A673 (cell line): ENCODE measurements around the gene UQCC2. TPM values are rescaled to one million over a fixed set of nuclear protein-coding genes. Genes with fewer than 3 reads are reported as not detected.

Experiments
- BruUV-seq: library from RNA; stranded (reverse); fragments of 400-500 nt; replicated peaks from 2 replicates; lab custom pipeline; 2021; lab: Mats Ljungman, UMichigan
- CTCF ChIA-PET: fragments of 300-600 bp; sonication (Branson Sonifier 250); formaldehyde crosslinking; loops from one replicate; lab custom pipeline; 2022; ENCODE audit warnings: antibody characterized with exemption; lab: Charles Lee
- POLR2A ChIA-PET: fragments of 300-600 bp; sonication (Branson Sonifier 250); formaldehyde crosslinking; loops from one replicate; lab custom pipeline; 2022; ENCODE audit warnings: antibody characterized with exemption; ENCODE audit not compliant: low non-redundant PET; lab: Charles Lee
- DNase-seq: peaks from one replicate; pipeline ENCODE4 v3.0.0-alpha.2; 2015; ENCODE audit warnings: low spot score
- H3K27ac ChIP-seq: fragments of 200-600 bp; sonication (generic); 2 replicates; pipeline ENCODE4 v1.5.1; 2016; ENCODE audit warnings: mixed run types, low read depth, mild to moderate bottlenecking, mixed read lengths, antibody characterized with exemption, low read length; ENCODE audit not compliant: poor library complexity, severe bottlenecking
- H3K27me3 ChIP-seq: fragments of 200-600 bp; sonication (generic); replicated peaks from 2 replicates; pipeline ENCODE4 v1.6.1; 2017; ENCODE audit warnings: mixed run types, low read depth, mild to moderate bottlenecking, mixed read lengths, antibody characterized with exemption, low read length; ENCODE audit not compliant: insufficient read depth, poor library complexity
- H3K36me3 ChIP-seq: fragments of 200-600 bp; sonication (generic); 2 replicates; pipeline ENCODE4 v1.6.1; 2016; ENCODE audit warnings: mixed run types, mild to moderate bottlenecking, mixed read lengths, antibody characterized with exemption, low read length; ENCODE audit not compliant: insufficient read depth, poor library complexity, severe bottlenecking
- H3K4me1 ChIP-seq: fragments of 200-600 bp; sonication (generic); 2 replicates; pipeline ENCODE4 v1.6.1; 2017; ENCODE audit warnings: mixed run types, mild to moderate bottlenecking, mixed read lengths, antibody characterized with exemption, low read length; ENCODE audit not compliant: insufficient read depth, poor library complexity, severe bottlenecking
- H3K4me3 ChIP-seq: fragments of 200-600 bp; sonication (generic); 2 replicates; pipeline ENCODE4 v1.5.1; 2016; ENCODE audit warnings: low read depth, mixed run types, mild to moderate bottlenecking, mixed read lengths, low read length; ENCODE audit not compliant: poor library complexity, severe bottlenecking
- H3K9me3 ChIP-seq: fragments of 200-600 bp; sonication (generic); 2 replicates; pipeline ENCODE4 v1.6.1; 2016; ENCODE audit warnings: mixed run types, low read depth, mild to moderate bottlenecking, mixed read lengths, antibody characterized with exemption, low read length; ENCODE audit not compliant: poor library complexity, severe bottlenecking
- CTCF ChIP-seq: fragments of 300-800, 200-600 bp; sonication (generic); conservative IDR thresholded peaks from 2 replicates; pipeline ENCODE4 v1.5.1; 2017; ENCODE audit warnings: low read depth, mild to moderate bottlenecking, antibody characterized with exemption, low read length, moderate library complexity, mixed read lengths
- EZH2 ChIP-seq: fragments of 200-600 bp; sonication (generic); IDR thresholded peaks from 2 replicates; pipeline ENCODE4 v1.6.1; 2017; ENCODE audit warnings: borderline replicate concordance, low read depth, mild to moderate bottlenecking, mixed read lengths, antibody characterized with exemption, low read length; ENCODE audit not compliant: poor library complexity, severe bottlenecking
- intact Hi-C: fragments of 100-400 bp; cut with micrococcal nuclease; formaldehyde crosslinking; loops from one replicate; pipeline ENCODE4 v1.10.0; 2022; ENCODE audit not compliant: unreplicated experiment
- total RNA-seq: library from RNA; stranded (reverse); gene quantifications from 2 replicates; pipeline ENCODE4 v1.2.3, GENCODE V29; 2021

Gene UQCC2
- total RNA-seq, 1 experiment from 2014 or later: 124 TPM

- TF ChIP-seq CTCF (no peak), EZH2 (no peak)
Observed at GRCh38 chr6:33709605-33710295, 1.8 kb downstream of the UQCC2 start.

GRCh38 chr6:33708516-33709204 lies 2.8 kb downstream of the UQCC2 start:
- POLR2A ChIA-PET: interaction anchor here (0.6 kb wide), 1 partner anchor 695 kb away, joined by 3 read pairs; no protein-coding TSS in a partner anchor
- H3K4me3 ChIP-seq: no peak overlapping the region
- DNase-seq: no peak
- H3K9me3 ChIP-seq: no peaks in the 10 kb centered on the region
- CTCF ChIA-PET: no interaction called here
- H3K27ac ChIP-seq: no peak overlapping the region
- no TSS peak for BruUV-seq
- intact Hi-C loops: no loop called here
- peaks cover 26% of the 10 kb centered on the region for H3K4me1 ChIP-seq
- TF ChIP-seq EZH2: no peak
- TF ChIP-seq CTCF: no peak
- no peaks in the 10 kb centered on the region for H3K27me3 ChIP-seq
- H3K36me3 ChIP-seq: peaks cover 27% of the 10 kb centered on the region

More at GRCh38 chr6:33709605-33710295, 1.8 kb downstream of the UQCC2 start:
- H3K9me3 ChIP-seq: no peaks in the 10 kb centered on the region
- CTCF ChIA-PET: no interaction called here
- intact Hi-C loops: loop anchor here (5.0 to 10.0 kb wide), 2 partner anchors 63 to 445 kb away; no protein-coding TSS in a partner anchor
- H3K27ac ChIP-seq: peak overlapping the region; percentile 98
- POLR2A ChIA-PET: interaction anchor here (0.6 kb wide), 1 partner anchor 130 kb away, joined by 4 read pairs; no protein-coding TSS in a partner anchor
- H3K4me1 ChIP-seq: peaks cover 26% of the 10 kb centered on the region
- peak; percentile 27 for DNase-seq
- no TSS peak for BruUV-seq
- H3K4me3 ChIP-seq: no peak overlapping the region
- H3K36me3 ChIP-seq: peaks cover 27% of the 10 kb centered on the region
- no peaks in the 10 kb centered on the region for H3K27me3 ChIP-seq

GRCh38 chr6:33707771-33708170 lies 3.7 kb downstream of the UQCC2 start:
- no peaks in the 10 kb centered on the region for H3K27me3 ChIP-seq
- POLR2A ChIA-PET: no interaction called here
- no peak overlapping the region for H3K27ac ChIP-seq
- CTCF ChIA-PET: no interaction called here
- no peak overlapping the region for H3K4me3 ChIP-seq
- BruUV-seq: no TSS peak
- DNase-seq: no peak
- H3K4me1 ChIP-seq: peaks cover 26% of the 10 kb centered on the region
- H3K9me3 ChIP-seq: no peaks in the 10 kb centered on the region
- TF ChIP-seq EZH2: no peak
- H3K36me3 ChIP-seq: peaks cover 27% of the 10 kb centered on the region
- intact Hi-C loops: no loop called here
